ENCODE data around the gene UBP1.
A peak's percentile ranks its signal among the peaks of the same experiment; 100 is the strongest.
"Not testable (repeated sequence)": the region's sequence is repeated elsewhere in the genome, so short reads cannot be mapped to it uniquely, and the experiment has no call there.

The UBP1 gene, protein sequence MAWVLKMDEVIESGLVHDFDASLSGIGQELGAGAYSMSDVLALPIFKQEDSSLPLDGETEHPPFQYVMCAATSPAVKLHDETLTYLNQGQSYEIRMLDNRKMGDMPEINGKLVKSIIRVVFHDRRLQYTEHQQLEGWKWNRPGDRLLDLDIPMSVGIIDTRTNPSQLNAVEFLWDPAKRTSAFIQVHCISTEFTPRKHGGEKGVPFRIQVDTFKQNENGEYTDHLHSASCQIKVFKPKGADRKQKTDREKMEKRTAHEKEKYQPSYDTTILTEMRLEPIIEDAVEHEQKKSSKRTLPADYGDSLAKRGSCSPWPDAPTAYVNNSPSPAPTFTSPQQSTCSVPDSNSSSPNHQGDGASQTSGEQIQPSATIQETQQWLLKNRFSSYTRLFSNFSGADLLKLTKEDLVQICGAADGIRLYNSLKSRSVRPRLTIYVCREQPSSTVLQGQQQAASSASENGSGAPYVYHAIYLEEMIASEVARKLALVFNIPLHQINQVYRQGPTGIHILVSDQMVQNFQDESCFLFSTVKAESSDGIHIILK

DNA sequence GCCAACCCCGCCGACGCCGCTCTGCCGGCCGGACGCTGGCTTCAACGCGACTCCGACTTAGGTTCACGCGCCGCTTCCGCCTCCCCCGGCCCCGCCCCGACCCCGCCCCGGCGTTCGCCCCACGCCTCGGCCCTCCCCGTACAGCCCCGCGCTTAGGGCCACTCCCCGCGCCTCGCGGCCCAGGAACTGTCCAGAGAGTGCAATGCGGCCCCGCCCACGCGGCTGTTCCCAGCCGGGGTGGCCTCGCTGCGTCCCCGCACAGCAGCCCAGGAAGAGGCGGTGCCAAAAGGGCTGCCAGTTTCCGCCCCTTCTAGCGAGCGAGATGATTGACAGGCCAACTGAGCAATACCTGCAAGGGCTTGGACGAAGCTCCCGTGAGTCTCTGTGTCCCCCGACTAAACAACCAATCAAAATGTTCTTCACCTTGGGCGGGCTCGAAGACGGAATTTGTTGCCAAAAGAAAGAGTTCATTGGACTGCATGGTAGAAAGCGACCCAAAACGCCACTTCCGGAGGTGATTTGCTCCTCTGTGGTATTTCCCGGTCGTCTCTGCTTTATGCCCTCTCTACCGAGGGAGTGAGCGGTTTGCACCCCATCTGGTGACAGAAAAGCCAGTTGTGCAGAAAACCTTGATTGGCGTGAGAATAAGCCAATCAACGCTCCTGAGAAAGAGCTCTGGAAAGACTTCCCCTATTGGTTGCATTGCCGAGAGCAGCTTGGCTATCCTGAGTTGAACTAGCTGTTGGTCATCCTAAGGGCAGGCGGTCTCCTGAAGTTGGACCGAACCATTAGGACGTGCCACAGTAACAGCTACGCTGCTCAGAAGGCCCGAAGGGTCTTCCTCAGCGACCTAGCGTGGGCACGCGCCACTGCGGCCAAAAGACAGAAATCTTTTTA lies at the start of gene UBP1:
Gene UBP1, minus strand, starts transcription at position 78 of the 897 bp plus-strand sequence. CDS start 557 bp downstream, outside the sequence.
- DNase-seq (ENCODE audit: low spot score): peak; percentile 100

GRCh38 chr3:33488683-33489082 lies 48.5 kb upstream of the UBP1 start:
- DNase-seq (ENCODE audit: low spot score): no peak

DNA sequence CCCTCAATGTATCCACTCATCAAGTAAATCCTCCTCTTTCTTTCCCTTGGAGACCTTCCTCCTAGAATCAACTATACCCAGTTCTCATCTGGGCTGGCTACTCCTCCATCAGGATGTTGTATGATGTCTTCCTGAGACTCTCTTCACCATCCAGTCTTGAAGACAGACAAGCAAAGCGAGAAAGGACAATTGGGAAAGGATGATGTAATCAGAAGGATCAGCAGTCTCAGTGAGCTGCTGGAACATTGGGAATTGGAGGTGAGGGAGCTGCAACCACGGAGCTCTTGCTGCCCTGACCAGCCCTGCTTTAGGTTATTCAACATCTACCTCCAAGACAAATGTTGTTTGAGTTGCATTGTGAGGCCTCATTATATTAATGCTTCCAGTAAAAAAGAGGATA lies 48.0 kb upstream of the UBP1 start:
- no peak for DNase-seq (ENCODE audit: low spot score)

DNA sequence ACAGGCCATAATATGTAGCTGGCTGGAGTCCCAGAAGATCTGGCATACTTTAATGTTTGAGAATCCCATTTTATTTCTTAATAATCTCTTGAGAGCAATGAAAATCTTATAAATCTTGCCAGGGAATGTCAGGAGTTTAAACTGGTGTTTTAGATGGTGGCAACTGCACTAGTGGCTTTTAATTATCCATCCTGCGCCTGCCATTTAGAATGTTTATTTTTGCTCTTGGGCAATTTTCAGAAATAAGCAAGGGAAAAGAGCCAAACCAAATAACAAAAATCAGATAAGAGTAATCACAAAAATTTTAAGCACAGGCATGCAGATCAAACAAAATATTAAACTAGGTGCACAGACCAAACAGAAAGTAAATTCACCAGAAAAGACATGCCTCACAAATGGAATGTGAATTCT lies 41.9 kb upstream of the UBP1 start:
- DNase-seq (ENCODE audit: low spot score): no peak

DNA sequence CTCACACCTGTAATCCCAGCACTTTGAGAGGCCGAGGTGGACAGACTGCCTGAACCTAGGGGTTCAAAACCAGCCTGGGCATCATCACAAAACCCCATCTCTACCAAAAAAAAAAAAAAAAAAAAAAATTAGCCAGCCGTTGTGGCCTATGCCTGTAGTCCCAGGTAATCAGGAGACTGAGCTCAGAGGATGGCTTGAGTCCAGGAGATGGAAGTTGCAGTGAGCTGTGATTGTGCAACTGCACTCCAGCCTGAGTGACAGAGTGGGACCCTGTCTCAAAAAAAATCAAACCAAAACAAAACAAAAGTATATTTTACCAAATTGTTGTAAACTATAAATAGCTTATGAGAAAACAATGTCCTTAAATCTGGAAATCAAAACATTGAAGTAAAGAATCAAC lies 34.7 kb upstream of the UBP1 start:
- no peak for DNase-seq (ENCODE audit: low spot score)

GRCh38 chr3:33473813-33474212 lies 33.6 kb upstream of the UBP1 start:
- DNase-seq (ENCODE audit: low spot score): no peak

DNA sequence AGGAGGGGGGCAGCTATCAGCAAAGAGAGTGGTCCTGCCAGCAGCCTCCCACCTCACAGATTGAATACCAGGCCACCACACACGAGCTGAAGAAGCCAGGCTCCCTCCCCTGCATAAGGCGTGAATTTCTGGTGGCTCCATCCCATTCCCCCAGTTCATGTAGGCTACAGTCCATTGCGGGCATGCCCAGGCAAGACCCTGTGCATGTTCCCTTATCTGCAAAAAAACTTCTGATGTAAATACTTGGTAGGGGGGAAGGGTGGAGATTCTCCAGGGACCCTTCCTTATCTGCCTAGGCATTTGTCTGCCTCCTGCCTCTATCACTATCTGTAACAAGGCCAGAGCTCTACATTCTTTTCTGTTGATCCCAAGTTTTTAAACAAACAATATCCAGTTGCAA lies 27.6 kb upstream of the UBP1 start:
- no peak for DNase-seq (ENCODE audit: low spot score)

- DNase-seq (ENCODE audit: low spot score): no peak
These were observed 20.9 kb upstream of the UBP1 start for GRCh38 chr3:33461097-33461496.

GRCh38 chr3:33459577-33459976 lies 19.4 kb upstream of the UBP1 start:
- DNase-seq (ENCODE audit: low spot score): not testable (repeated sequence)

GRCh38 chr3:33458446-33458845 lies 18.2 kb upstream of the UBP1 start:
- DNase-seq (ENCODE audit: low spot score): no peak

- no peak for DNase-seq (ENCODE audit: low spot score)
These were observed 16.6 kb upstream of the UBP1 start for GRCh38 chr3:33456756-33457155.

DNA sequence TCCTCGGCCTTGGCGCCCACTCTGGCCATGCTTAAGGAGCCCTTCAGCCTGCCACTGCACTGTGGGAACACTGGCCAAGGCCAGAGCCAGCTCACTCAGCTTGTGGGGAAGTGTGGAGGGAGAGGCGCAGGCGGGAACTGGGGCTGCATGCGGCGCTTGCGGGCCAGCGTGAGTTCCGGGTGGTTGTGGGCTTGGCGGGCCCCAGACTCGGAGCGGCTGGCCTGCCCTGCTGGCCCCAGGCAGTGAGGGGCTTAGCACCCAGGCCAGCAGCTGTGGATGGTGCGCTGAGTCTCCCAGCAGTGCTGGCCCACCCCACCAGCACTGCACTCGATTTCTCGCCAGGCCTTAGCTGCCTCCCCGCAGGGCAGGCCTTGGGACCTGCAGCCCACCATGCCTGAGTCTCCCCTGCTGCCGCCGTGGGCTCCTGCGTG lies 13.1 kb upstream of the UBP1 start:
- no peak for DNase-seq (ENCODE audit: low spot score)

- DNase-seq (ENCODE audit: low spot score): not testable (repeated sequence)
These were observed 11.8 kb upstream of the UBP1 start for GRCh38 chr3:33451994-33452393.

- no peak for DNase-seq (ENCODE audit: low spot score)
These were observed 7.8 kb upstream of the UBP1 start for GRCh38 chr3:33447958-33448357.

DNA sequence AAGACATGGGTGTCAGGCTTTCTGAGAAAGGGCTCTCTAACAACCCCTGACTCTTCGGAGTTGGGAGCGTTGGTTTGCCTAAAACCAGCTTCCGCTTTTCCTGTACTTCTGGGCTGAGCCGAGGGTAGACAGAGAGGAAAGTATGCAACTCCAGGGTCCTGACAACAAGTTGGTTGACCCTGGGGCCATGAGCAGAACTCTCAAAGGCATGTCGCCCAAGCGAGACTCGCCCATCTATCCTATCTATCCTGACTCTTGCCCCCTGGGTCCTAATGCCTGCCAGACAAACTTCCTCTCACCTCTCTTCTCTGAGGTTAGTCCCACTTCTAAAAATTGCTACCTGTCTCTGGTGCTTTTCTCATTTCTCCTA lies 7.0 kb upstream of the UBP1 start:
- not testable (repeated sequence) for DNase-seq (ENCODE audit: low spot score)

GRCh38 chr3:33442190-33442589 lies 2.0 kb upstream of the UBP1 start:
- no peak for DNase-seq (ENCODE audit: low spot score)

- no peak for DNase-seq (ENCODE audit: low spot score)
These were observed 1.2 kb upstream of the UBP1 start for GRCh38 chr3:33441225-33441976.

GRCh38 chr3:33439546-33440327 lies 468 bp downstream of the UBP1 start:
- DNase-seq (ENCODE audit: low spot score): peak; percentile 30

DNA sequence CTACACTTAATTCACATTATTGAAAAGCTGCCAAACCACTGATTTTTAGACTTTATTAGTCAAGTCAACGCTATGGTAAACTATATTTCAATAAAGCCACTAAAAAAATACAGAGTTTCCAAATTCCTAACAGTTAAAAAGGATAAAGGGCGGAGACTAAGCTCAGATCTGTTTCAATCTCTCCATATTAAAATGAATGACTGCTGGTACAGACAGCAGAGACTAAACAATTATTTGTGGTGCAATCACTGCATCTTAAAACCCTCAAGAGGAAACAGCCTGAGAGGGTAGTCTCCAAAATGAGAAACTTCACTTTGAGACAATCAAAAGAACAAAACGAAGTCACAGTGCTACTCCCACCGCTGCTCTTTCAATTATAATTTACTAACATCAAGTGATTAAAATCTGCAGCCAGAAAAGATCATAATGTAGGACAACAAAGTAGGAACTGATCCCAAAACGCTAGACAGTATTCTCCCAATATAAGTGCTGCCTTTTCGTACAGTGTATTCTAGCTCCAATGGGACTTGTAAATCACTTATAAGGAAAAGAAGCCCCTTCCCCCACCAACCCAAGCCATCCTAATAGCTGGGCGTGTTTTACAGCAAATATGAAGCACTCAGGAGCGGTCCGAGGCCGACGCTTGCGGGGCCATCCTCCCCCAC lies 1.2 kb downstream of the UBP1 start:
- DNase-seq (ENCODE audit: low spot score): no peak

GRCh38 chr3:33438284-33438668 lies 1.9 kb downstream of the UBP1 start:
- peak; percentile 38 for DNase-seq (ENCODE audit: low spot score)
